Hematopoietic multipotent progenitor cell treated with erythropoietin and hydrocortisone succinate and interleukin-3 and kit ligand, for 15 days (in vitro differentiated cells): ENCODE results near the gene PTPRC.

Experiments
- DNase-seq: peaks from one replicate; pipeline ENCODE4 v3.0.0-alpha.2; 2015; ENCODE audit warnings: low spot score

The PTPRC gene

GRCh38 chr1:198676253-198676652 is 37.4 kb downstream of the PTPRC start:
- no peak for DNase-seq

GRCh38 chr1:198677027-198677426 is 38.2 kb downstream of the PTPRC start:
- DNase-seq: no peak

GRCh38 chr1:198677871-198678270 is 39.0 kb downstream of the PTPRC start:
- DNase-seq: no peak

- DNase-seq: no peak
Measured at GRCh38 chr1:198678301-198678836, 39.5 kb downstream of the PTPRC start.

- no peak for DNase-seq
Measured at GRCh38 chr1:198678901-198679329, 40.1 kb downstream of the PTPRC start.

GRCh38 chr1:198679535-198680173 is 40.8 kb downstream of the PTPRC start:
- no peak for DNase-seq

- DNase-seq: no peak
Measured at GRCh38 chr1:198680174-198680875, 41.5 kb downstream of the PTPRC start.

- DNase-seq: no peak
Measured at GRCh38 chr1:198681252-198681651, 42.4 kb downstream of the PTPRC start.

- DNase-seq: peak; percentile 63
Measured at GRCh38 chr1:198681831-198682759, 43.3 kb downstream of the PTPRC start.

GRCh38 chr1:198682850-198683249 is 44.0 kb downstream of the PTPRC start:
- DNase-seq: no peak

GRCh38 chr1:198683449-198683848 is 44.6 kb downstream of the PTPRC start:
- no peak for DNase-seq

GRCh38 chr1:198686069-198686728 is 47.4 kb downstream of the PTPRC start:
- DNase-seq: peak; percentile 41

- no peak for DNase-seq
Measured at GRCh38 chr1:198687429-198687828, 48.6 kb downstream of the PTPRC start.

- DNase-seq: no peak
Measured at GRCh38 chr1:198691063-198691462, 52.2 kb downstream of the PTPRC start.

GRCh38 chr1:198693321-198693720 is 54.5 kb downstream of the PTPRC start:
- DNase-seq: no peak

GRCh38 chr1:198694542-198694941 is 55.7 kb downstream of the PTPRC start:
- DNase-seq: no peak

- no peak for DNase-seq
Measured at GRCh38 chr1:198696211-198696610, 57.4 kb downstream of the PTPRC start.

GRCh38 chr1:198699167-198700015 is 60.6 kb downstream of the PTPRC start:
- DNase-seq: peak; percentile 27

- no peak for DNase-seq
Measured at GRCh38 chr1:198700016-198700392, 61.2 kb downstream of the PTPRC start.

GRCh38 chr1:198700396-198700795 is 61.6 kb downstream of the PTPRC start:
- no peak for DNase-seq

GRCh38 chr1:198701250-198701649 is 62.4 kb downstream of the PTPRC start:
- DNase-seq: no peak
